HG02938 (cell line): ENCODE measurements around the gene IKBKG.
"Not testable (repeated sequence)": the region's sequence is repeated elsewhere in the genome, so short reads cannot be mapped to it uniquely, and the experiment has no call there.

Source experiments
- ATAC-seq: cut with Tn5 transposase; IDR thresholded peaks from one replicate; pipeline ENCODE4 v1.9.1; 2021; ENCODE audit warnings: mild to moderate bottlenecking, moderate library complexity; ENCODE audit not compliant: unreplicated experiment

Gene IKBKG

DNA sequence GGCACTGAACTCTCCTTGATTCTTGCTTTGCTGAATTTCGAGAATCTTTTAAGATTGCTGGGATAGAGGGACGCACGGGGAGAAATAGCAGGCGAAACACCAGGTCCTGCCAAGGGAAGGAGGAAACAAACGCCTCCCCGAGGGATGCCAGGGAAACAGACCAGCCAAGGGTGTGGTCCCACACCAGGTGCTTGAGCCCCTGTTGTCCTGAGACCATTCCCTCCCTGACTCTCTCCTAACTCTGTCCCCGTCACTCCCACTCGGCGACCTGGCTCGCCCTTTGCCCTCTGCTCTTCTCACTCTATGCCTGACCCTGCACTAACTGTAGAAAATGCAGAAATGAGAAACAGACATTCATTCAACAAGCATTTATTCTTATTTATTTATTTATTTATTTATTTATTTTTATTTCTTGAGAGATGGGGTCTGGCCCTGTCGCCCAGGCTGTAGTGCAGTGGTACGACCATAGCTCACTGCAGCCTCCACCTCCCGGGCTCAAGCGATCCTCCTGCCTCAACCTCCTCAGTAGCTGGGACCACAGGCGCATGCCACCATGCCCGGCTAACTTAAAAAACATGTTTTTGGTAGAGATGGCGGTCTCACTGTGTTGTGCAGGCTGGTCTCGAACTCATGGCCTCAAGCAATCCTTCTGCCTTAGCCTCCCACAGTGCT, 55.5 kb downstream of the IKBKG start:
- no peak for ATAC-seq

GRCh38 chrX:154603438-154604430, 56.3 kb downstream of the IKBKG start:
- ATAC-seq = no peak

DNA sequence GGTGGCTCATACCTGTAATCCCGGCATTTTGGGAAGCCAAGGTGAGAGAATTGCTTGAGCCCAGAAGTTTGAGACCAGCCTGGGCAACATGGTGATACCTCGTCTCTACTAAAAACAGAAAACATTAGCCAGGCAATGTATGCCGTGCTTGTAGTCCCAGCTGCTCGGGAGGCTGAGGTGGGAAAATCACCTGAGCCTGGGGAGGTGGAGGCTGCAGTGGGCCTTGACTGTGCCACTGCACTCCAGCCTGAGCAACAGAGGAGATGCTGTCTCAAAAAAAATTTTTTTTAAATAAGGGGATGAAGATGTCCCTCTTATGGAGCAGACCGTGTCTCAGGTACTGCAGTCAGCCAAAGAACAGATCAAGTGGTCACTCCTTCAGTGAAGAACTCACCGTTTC, 58.1 kb downstream of the IKBKG start:
- no peak for ATAC-seq

- no peak for ATAC-seq
Measured at GRCh38 chrX:154607370-154607769, 60.0 kb downstream of the IKBKG start.

- not testable (repeated sequence) for ATAC-seq
Measured at GRCh38 chrX:154607976-154608375, 60.6 kb downstream of the IKBKG start.

GRCh38 chrX:154608823-154609222, 61.4 kb downstream of the IKBKG start:
- not testable (repeated sequence) for ATAC-seq

DNA sequence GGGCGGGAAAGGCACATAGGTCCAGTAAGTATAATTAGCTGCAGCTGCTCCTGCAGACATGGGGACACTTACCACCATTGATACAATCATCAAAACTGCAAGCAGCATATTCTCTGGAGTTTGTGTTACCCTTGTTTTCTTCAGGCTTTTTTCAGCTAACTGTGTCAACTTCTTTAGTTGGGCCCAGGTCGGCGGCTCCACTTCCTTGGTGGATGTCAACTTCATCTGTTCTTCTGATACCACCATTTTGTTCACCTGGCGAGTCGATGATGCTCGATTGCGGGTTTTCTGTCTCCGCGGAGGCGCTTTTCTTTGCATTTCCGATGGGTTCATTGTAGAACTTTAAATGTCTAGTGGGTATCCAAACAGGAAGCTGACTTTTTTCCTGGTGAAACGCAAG, 63.7 kb downstream of the IKBKG start:
- not testable (repeated sequence) for ATAC-seq

GRCh38 chrX:154613586-154613985, 66.2 kb downstream of the IKBKG start:
- not testable (repeated sequence) for ATAC-seq
